Measurements from ENCODE around the gene DNASE1L1.
"Not testable (repeated sequence)": the region's sequence is repeated elsewhere in the genome, so short reads cannot be mapped to it uniquely, and the experiment has no call there.

Gene DNASE1L1

GRCh38 chrX:154388649-154389048, 20.4 kb downstream of the DNASE1L1 start:
- not testable (repeated sequence) for DNase-seq (ENCODE audit: extremely low read depth, low read depth); H3K4me3 ChIP-seq (replicated peaks; ENCODE audit: low read depth, low read length)

GRCh38 chrX:154388094-154388493, 21.0 kb downstream of the DNASE1L1 start:
- not testable (repeated sequence) for H3K4me3 ChIP-seq (replicated peaks; ENCODE audit: low read depth, low read length); DNase-seq (ENCODE audit: extremely low read depth, low read depth)

- TF ChIP-seq, protein P1, sequence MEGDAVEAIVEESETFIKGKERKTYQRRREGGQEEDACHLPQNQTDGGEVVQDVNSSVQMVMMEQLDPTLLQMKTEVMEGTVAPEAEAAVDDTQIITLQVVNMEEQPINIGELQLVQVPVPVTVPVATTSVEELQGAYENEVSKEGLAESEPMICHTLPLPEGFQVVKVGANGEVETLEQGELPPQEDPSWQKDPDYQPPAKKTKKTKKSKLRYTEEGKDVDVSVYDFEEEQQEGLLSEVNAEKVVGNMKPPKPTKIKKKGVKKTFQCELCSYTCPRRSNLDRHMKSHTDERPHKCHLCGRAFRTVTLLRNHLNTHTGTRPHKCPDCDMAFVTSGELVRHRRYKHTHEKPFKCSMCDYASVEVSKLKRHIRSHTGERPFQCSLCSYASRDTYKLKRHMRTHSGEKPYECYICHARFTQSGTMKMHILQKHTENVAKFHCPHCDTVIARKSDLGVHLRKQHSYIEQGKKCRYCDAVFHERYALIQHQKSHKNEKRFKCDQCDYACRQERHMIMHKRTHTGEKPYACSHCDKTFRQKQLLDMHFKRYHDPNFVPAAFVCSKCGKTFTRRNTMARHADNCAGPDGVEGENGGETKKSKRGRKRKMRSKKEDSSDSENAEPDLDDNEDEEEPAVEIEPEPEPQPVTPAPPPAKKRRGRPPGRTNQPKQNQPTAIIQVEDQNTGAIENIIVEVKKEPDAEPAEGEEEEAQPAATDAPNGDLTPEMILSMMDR (IDR thresholded peaks at IDR 0.05; ENCODE audit: low read depth, low read length, missing control alignments) = no peak
- no peak overlapping the region for H3K4me3 ChIP-seq (replicated peaks; ENCODE audit: low read depth, low read length)
- DNase-seq (ENCODE audit: extremely low read depth, low read depth) = no peak
Observed at GRCh38 chrX:154384284-154384892, 24.7 kb downstream of the DNASE1L1 start.

GRCh38 chrX:154383359-154384283, 25.4 kb downstream of the DNASE1L1 start:
- TF ChIP-seq, protein P1 (IDR thresholded peaks at IDR 0.05; ENCODE audit: low read depth, low read length, missing control alignments) = no peak
- no peak for DNase-seq (ENCODE audit: extremely low read depth, low read depth)
- no peak overlapping the region for H3K4me3 ChIP-seq (replicated peaks; ENCODE audit: low read depth, low read length)

DNA sequence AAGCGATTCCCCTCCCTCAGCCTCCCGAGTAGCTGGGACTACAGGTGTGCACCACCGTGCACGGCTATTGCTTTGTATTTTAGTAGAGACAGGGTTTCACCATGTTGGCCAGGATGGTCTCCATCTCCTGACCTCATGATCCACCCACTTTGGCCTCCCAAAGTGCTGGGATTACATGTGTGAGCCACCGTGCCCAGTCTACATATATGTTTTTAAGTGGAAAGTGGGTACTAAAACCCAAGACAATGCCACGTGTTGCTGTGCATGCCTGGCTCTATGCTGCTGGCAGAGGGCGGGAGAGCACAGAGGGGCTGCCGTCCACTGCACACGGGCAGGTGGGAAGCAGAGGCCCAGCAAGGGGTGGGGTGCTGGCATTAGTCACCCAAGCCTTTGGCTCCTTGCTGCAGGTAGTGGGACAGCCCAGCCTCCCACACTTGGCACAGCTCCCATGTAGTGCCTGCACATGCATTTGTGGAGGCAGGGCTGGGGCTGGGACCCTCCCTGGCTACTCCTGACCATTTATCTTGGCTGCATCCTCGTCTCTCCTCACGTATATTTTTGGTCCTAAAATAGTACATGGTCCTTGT, 26.5 kb downstream of the DNASE1L1 start:
- no peak overlapping the region for H3K4me3 ChIP-seq (replicated peaks; ENCODE audit: low read depth, low read length)
- TF ChIP-seq, protein P1 (IDR thresholded peaks at IDR 0.05; ENCODE audit: low read depth, low read length, missing control alignments) = no peak
- DNase-seq (ENCODE audit: extremely low read depth, low read depth) = no peak

DNA sequence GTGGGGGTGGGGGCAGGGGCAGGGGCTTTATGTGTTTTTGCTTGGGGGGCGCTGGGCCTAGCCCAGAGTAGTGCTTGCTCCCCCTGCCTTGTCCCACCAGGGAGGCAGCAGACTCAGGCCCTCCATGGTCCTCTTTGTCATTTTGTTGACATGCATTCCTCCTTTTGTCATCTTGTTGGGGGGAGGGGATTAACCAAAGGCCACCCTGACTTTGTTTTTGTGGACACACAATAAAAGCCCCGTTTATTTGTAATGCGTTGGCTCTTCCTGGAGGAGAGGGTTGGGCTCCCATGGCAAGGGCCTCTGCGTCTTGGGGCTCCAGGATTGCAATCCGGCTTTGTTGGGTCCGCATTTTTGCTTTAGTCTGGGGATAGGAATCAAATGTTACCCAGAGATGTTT, 27.8 kb downstream of the DNASE1L1 start:
- TF ChIP-seq, protein P1 (IDR thresholded peaks at IDR 0.05; ENCODE audit: low read depth, low read length, missing control alignments) = no peak
- no peak for DNase-seq (ENCODE audit: extremely low read depth, low read depth)
- no peak overlapping the region for H3K4me3 ChIP-seq (replicated peaks; ENCODE audit: low read depth, low read length)

DNA sequence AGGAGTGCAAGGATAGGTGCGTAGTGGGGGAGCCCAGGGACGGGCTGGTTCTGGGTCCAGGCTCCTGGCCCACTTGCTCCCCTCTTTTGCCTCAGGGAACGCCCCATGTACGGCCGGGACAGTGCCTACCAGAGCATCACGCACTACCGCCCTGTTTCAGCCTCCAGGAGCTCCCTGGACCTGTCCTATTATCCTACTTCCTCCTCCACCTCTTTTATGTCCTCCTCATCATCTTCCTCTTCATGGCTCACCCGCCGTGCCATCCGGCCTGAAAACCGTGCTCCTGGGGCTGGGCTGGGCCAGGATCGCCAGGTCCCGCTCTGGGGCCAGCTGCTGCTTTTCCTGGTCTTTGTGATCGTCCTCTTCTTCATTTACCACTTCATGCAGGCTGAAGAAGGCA, 28.3 kb downstream of the DNASE1L1 start:
- H3K4me3 ChIP-seq (replicated peaks; ENCODE audit: low read depth, low read length) = peak overlapping the region; percentile 74
- DNase-seq (ENCODE audit: extremely low read depth, low read depth) = no peak
- TF ChIP-seq, protein P1 (IDR thresholded peaks at IDR 0.05; ENCODE audit: low read depth, low read length, missing control alignments) = no peak

Data from HFF-Myc (cell line).